H9 (cell line): ENCODE results near the gene AASDH. TPM values are rescaled to one million over a fixed set of nuclear protein-coding genes. Genes with fewer than 3 reads are reported as not detected.

ENCODE experiments used
- DNase-seq: peaks from one replicate; pipeline ENCODE4 v3.0.0-alpha.2; 2017
- H2AFZ ChIP-seq: one replicate; pipeline ENCODE4 v1.6.1; 2013; ENCODE audit warnings: mild to moderate bottlenecking, low read length, control low read depth, moderate library complexity
- H2AK5ac ChIP-seq: 2 replicates; pipeline ENCODE4 v1.6.1; 2013; ENCODE audit warnings: low read length, control low read depth, mixed read lengths; ENCODE audit not compliant: insufficient read length
- H2BK120ac ChIP-seq: one replicate; pipeline ENCODE4 v1.6.1; 2013; ENCODE audit warnings: low read depth, mild to moderate bottlenecking, low read length, control low read depth, inconsistent platforms; ENCODE audit not compliant: poor library complexity, severe bottlenecking
- H2BK12ac ChIP-seq: 2 replicates; pipeline ENCODE4 v1.6.1; 2013; ENCODE audit warnings: low read length, control low read depth, mixed read lengths, low read depth; ENCODE audit not compliant: insufficient read length
- H2BK15ac ChIP-seq: 2 replicates; pipeline ENCODE4 v1.6.1; 2013; ENCODE audit warnings: low read depth, low read length, control low read depth
- H2BK20ac ChIP-seq: one replicate; pipeline ENCODE4 v1.6.1; 2013; ENCODE audit warnings: low read depth, mild to moderate bottlenecking, low read length, control low read depth, inconsistent platforms; ENCODE audit not compliant: poor library complexity, severe bottlenecking
- H2BK5ac ChIP-seq: 2 replicates; pipeline ENCODE4 v1.6.1; 2013; ENCODE audit warnings: low read length, control low read depth, mixed read lengths; ENCODE audit not compliant: insufficient read length
- H3K14ac ChIP-seq: 2 replicates; pipeline ENCODE4 v1.6.1; 2013; ENCODE audit warnings: low read length, control low read depth; ENCODE audit not compliant: insufficient read depth
- H3K18ac ChIP-seq: 2 replicates; pipeline ENCODE4 v1.6.1; 2013; ENCODE audit warnings: low read depth, mild to moderate bottlenecking, mixed read lengths, low read length, control low read depth; ENCODE audit not compliant: insufficient read length
- H3K23ac ChIP-seq: 2 replicates; pipeline ENCODE4 v1.6.1; 2013; ENCODE audit warnings: low read length, control low read depth, mixed read lengths, low read depth; ENCODE audit not compliant: insufficient read length
- H3K23me2 ChIP-seq: 2 replicates; pipeline ENCODE4 v1.6.1; 2013; ENCODE audit warnings: low read depth, mild to moderate bottlenecking, mixed read lengths, low read length, control low read depth; ENCODE audit not compliant: insufficient read length, poor library complexity, severe bottlenecking
- H3K27ac ChIP-seq: 2 replicates; pipeline ENCODE4 v1.5.1; 2013; ENCODE audit warnings: low read length, control low read depth, mixed read lengths, low read depth; ENCODE audit not compliant: insufficient read length
- H3K27me3 ChIP-seq: 2 replicates; pipeline ENCODE4 v1.6.1; 2013; ENCODE audit warnings: low read length, control low read depth, inconsistent platforms; ENCODE audit not compliant: insufficient read depth
- H3K4ac ChIP-seq: 2 replicates; pipeline ENCODE4 v1.6.1; 2013; ENCODE audit warnings: low read depth, mild to moderate bottlenecking, control low read depth, inconsistent platforms, low read length, moderate library complexity
- H3K4me1 ChIP-seq: 2 replicates; pipeline ENCODE4 v1.6.1; 2013; ENCODE audit warnings: low read length, control low read depth, inconsistent platforms; ENCODE audit not compliant: insufficient read depth
- H3K4me2 ChIP-seq: 2 replicates; pipeline ENCODE4 v1.6.1; 2013; ENCODE audit warnings: low read length, control low read depth, mixed read lengths; ENCODE audit not compliant: insufficient read length, insufficient read depth
- H3K56ac ChIP-seq: 2 replicates; pipeline ENCODE4 v1.6.1; 2013; ENCODE audit warnings: low read depth, mild to moderate bottlenecking, mixed read lengths, low read length, control low read depth; ENCODE audit not compliant: insufficient read length
- H3K79me1 ChIP-seq: 2 replicates; pipeline ENCODE4 v1.6.1; 2013; ENCODE audit warnings: low read depth, mild to moderate bottlenecking, moderate library complexity, low read length, control low read depth, inconsistent platforms; ENCODE audit not compliant: insufficient read depth, poor library complexity, severe bottlenecking
- H3K79me2 ChIP-seq: 2 replicates; pipeline ENCODE4 v1.6.1; 2013; ENCODE audit warnings: low read length, control low read depth, inconsistent platforms; ENCODE audit not compliant: insufficient read depth
- H3K9ac ChIP-seq: 2 replicates; pipeline ENCODE4 v1.6.1; 2013; ENCODE audit warnings: low read length, control low read depth, mixed read lengths; ENCODE audit not compliant: insufficient read length; ENCODE audit errors: extremely low read depth
- H3K9me3 ChIP-seq: one replicate; pipeline ENCODE4 v1.6.1; 2013; ENCODE audit warnings: low read depth, low read length, inconsistent platforms; ENCODE audit not compliant: control insufficient read depth
- H3T11ph ChIP-seq: one replicate; pipeline ENCODE4 v1.6.1; 2013; ENCODE audit warnings: mild to moderate bottlenecking, low read length, control low read depth, inconsistent platforms
- H4K20me1 ChIP-seq: one replicate; pipeline ENCODE4 v1.6.1; 2013; ENCODE audit not compliant: control insufficient read depth, insufficient read length, insufficient read depth
- H4K5ac ChIP-seq: 2 replicates; pipeline ENCODE4 v1.6.1; 2013; ENCODE audit warnings: low read depth, mild to moderate bottlenecking, mixed read lengths, low read length, control low read depth; ENCODE audit not compliant: insufficient read length
- H4K8ac ChIP-seq: replicated peaks from 2 replicates; pipeline ENCODE4 v1.6.1; 2013; ENCODE audit warnings: low read length, control low read depth, mixed read lengths, low read depth; ENCODE audit not compliant: insufficient read length
- H4K91ac ChIP-seq: 2 replicates; pipeline ENCODE4 v1.6.1; 2013; ENCODE audit warnings: low read depth, mild to moderate bottlenecking, moderate library complexity, mixed read lengths, low read length, control low read depth; ENCODE audit not compliant: insufficient read length
- H3K27ac Mint-ChIP-seq, 3 experiments: 2 replicates in 2 of 3; 3 replicates in 1 of 3; pipeline ENCODE4 v1.8.0; 2020 to 2021; ENCODE audit warnings: mixed read lengths in 3 of 3, mild to moderate bottlenecking in 1 of 3, moderate library complexity in 1 of 3
- H3K27me3 Mint-ChIP-seq: 2 replicates; pipeline ENCODE4 v1.8.0; 2021; ENCODE audit warnings: low read depth, mild to moderate bottlenecking, moderate library complexity, mixed read lengths
- H3K36me3 Mint-ChIP-seq, 3 experiments: 2 replicates in 2 of 3; 3 replicates in 1 of 3; pipeline ENCODE4 v1.8.0; 2020 to 2021; ENCODE audit warnings: low read depth in 3 of 3, mixed read lengths in 3 of 3; ENCODE audit not compliant: insufficient read depth in 1 of 3
- H3K4me1 Mint-ChIP-seq, 2 experiments: 2 replicates each; pipeline ENCODE4 v1.8.0; 2020; ENCODE audit warnings: mixed read lengths in 2 of 2
- H3K4me3 Mint-ChIP-seq, 2 experiments: 2 replicates in 1 of 2; 3 replicates in 1 of 2; pipeline ENCODE4 v1.8.0; 2020 to 2021; ENCODE audit warnings: mild to moderate bottlenecking in 2 of 2, mixed read lengths in 2 of 2, moderate library complexity in 1 of 2
- H3K9me3 Mint-ChIP-seq, 2 experiments: 2 replicates in 1 of 2; 3 replicates in 1 of 2; pipeline ENCODE4 v1.8.0; 2020; ENCODE audit warnings: mild to moderate bottlenecking in 2 of 2, mixed read lengths in 2 of 2, moderate library complexity in 1 of 2
- CTCF ChIP-seq: fragments of 200-600 bp; sonication (generic); conservative IDR thresholded peaks from 3 replicates; pipeline ENCODE4 v1.8.0; 2021; ENCODE audit warnings: antibody characterized with exemption, mild to moderate bottlenecking
- WGBS: extraction: QIAGEN DNeasy Blood & Tissue Kit; methylation state at CpG from one replicate; pipeline ENCODE4 v1.1.7; 2013; ENCODE audit warnings: missing lambda C conversion rate, low lambda C conversion rate, mixed read lengths; ENCODE audit not compliant: insufficient read length; ENCODE audit errors: extremely low coverage; 5-methylcytosine and 5-hydroxymethylcytosine counted together
- total RNA-seq: library from RNA; stranded (reverse); gene quantifications from 2 replicates; pipeline ENCODE4 v1.2.1, GENCODE V29; 2021

AASDH gene
- total RNA-seq, 1 experiment from 2014 or later: 12.9 TPM

GRCh38 chr4:56424697-56425514 lies 37.6 kb upstream of the AASDH start:
- Mint-ChIP-seq H3K9me3 (peaks cover 7 to 8% of the 10 kb centered on the region in 2 experiments; a peak in 3 of 5 replicates), H3K36me3 (peaks cover 31 to 38% (median 35%) of the 10 kb centered on the region in 3 experiments), H3K27ac (peak overlapping the region in 2 of 3 experiments; percentile 5 to 33; a peak in 2 of 7 replicates), H3K4me3 (no peak overlapping the region; a peak in 2 of 5 replicates), H3K4me1 (peaks cover 23 to 25% of the 10 kb centered on the region in 2 experiments), H3K27me3 (no peaks in the 10 kb centered on the region)
- no peaks in the 10 kb centered on the region for H3K27me3 ChIP-seq
- H3K9me3 ChIP-seq: no peaks in the 10 kb centered on the region
- peaks cover 2% of the 10 kb centered on the region; the same call in 1 of the 2 replicates for H3K4me1 ChIP-seq
- H4K91ac ChIP-seq: no peak overlapping the region
- no peak overlapping the region for H2BK120ac ChIP-seq
- peaks cover 49% of the 10 kb centered on the region for H3K79me2 ChIP-seq
- peak overlapping the region; percentile 27 for H3K4me2 ChIP-seq
- no peak overlapping the region for H3K27ac ChIP-seq
- no peaks in the 10 kb centered on the region for H4K20me1 ChIP-seq
- no peak overlapping the region for H4K5ac ChIP-seq
- H2BK20ac ChIP-seq: no peak overlapping the region
- no peak overlapping the region for H2AK5ac ChIP-seq
- no peak overlapping the region for H2BK12ac ChIP-seq
- H3K18ac ChIP-seq: no peak overlapping the region
- no peak overlapping the region for H3T11ph ChIP-seq
- no peaks in the 10 kb centered on the region for H3K23me2 ChIP-seq
- H3K4ac ChIP-seq: no peak overlapping the region
- peak; percentile 62 for TF ChIP-seq CTCF
- no peak overlapping the region for H3K9ac ChIP-seq
- no peak for DNase-seq
- no peak overlapping the region for H2BK15ac ChIP-seq
- no CpG with 5 or more reads among the region's 5 CpGs for WGBS
- H2BK5ac ChIP-seq: no peak overlapping the region
- peaks cover 3% of the 10 kb centered on the region for H3K79me1 ChIP-seq
- H2AFZ ChIP-seq: no peak overlapping the region
- no peak overlapping the region for H3K14ac ChIP-seq
- no peak overlapping the region for H3K56ac ChIP-seq
- H3K23ac ChIP-seq: no peak overlapping the region
- no peak overlapping the region for H4K8ac ChIP-seq
